IgD-negative memory B cell (primary cell): ENCODE data around the gene GSTO2. TPM values are rescaled to one million over a fixed set of nuclear protein-coding genes. Genes with fewer than 3 reads are reported as not detected.
A peak's percentile ranks its signal among the peaks of the same experiment; 100 is the strongest.

Source experiments
- H3K27ac Mint-ChIP-seq, 3 donors: one replicate each; pipeline ENCODE4 v1.8.0; 2020 to 2022; ENCODE audit warnings: mild to moderate bottlenecking in 3 of 3, mixed read lengths in 3 of 3, moderate library complexity in 1 of 3
- H3K27me3 Mint-ChIP-seq: one replicate; pipeline ENCODE4 v1.8.0; 2021; ENCODE audit warnings: mixed read lengths
- H3K36me3 Mint-ChIP-seq: one replicate; pipeline ENCODE4 v1.8.0; 2020; ENCODE audit warnings: mild to moderate bottlenecking, mixed read lengths
- H3K4me1 Mint-ChIP-seq, 3 donors: one replicate each; pipeline ENCODE4 v1.8.0; 2020 to 2022; ENCODE audit warnings: mixed read lengths in 3 of 3, mild to moderate bottlenecking in 1 of 3
- H3K4me3 Mint-ChIP-seq, 4 donors: one replicate each; pipeline ENCODE4 v1.8.0; 2020 to 2022; ENCODE audit warnings: mild to moderate bottlenecking in 4 of 4, mixed read lengths in 4 of 4, moderate library complexity in 3 of 4
- H3K9me3 Mint-ChIP-seq, 3 donors: one replicate each; pipeline ENCODE4 v1.8.0; 2020 to 2021; ENCODE audit warnings: mixed read lengths in 3 of 3, mild to moderate bottlenecking in 1 of 3
- polyA plus RNA-seq: library from polyadenylated mRNA; unstranded; fragments of 300-500 nt; fragmentation: Illumina TruSeq; gene quantifications from one replicate; pipeline ENCODE4 v1.2.3, GENCODE V29; 2021

The GSTO2 gene
- polyA plus RNA-seq, 1 donor from 2014 or later, result 0.90 TPM

GRCh38 chr10:104286939-104287338 lies 18.0 kb downstream of the GSTO2 start:
- H3K4me3 Mint-ChIP-seq, result no peak overlapping the region
- H3K4me1 Mint-ChIP-seq, result peaks cover 3 to 7% (median 5%) of the 10 kb centered on the region in 3 donors
- H3K36me3 Mint-ChIP-seq, result no peaks in the 10 kb centered on the region
- H3K9me3 Mint-ChIP-seq, result no peaks in the 10 kb centered on the region
- no peak overlapping the region for H3K27ac Mint-ChIP-seq
- peaks cover 18% of the 10 kb centered on the region for H3K27me3 Mint-ChIP-seq

- H3K4me3 Mint-ChIP-seq, result no peak overlapping the region
- no peaks in the 10 kb centered on the region for H3K36me3 Mint-ChIP-seq
- H3K4me1 Mint-ChIP-seq, result peaks cover 3 to 8% (median 7%) of the 10 kb centered on the region in 3 donors
- H3K27me3 Mint-ChIP-seq, result peaks cover 18% of the 10 kb centered on the region
- no peaks in the 10 kb centered on the region for H3K9me3 Mint-ChIP-seq
- H3K27ac Mint-ChIP-seq, result no peak overlapping the region
Observed at GRCh38 chr10:104288355-104288754, 19.4 kb downstream of the GSTO2 start.

GRCh38 chr10:104291439-104291951 lies 22.5 kb downstream of the GSTO2 start:
- no peaks in the 10 kb centered on the region for H3K9me3 Mint-ChIP-seq
- peaks cover 3 to 8% (median 7%) of the 10 kb centered on the region in 3 donors for H3K4me1 Mint-ChIP-seq
- peaks cover 14% of the 10 kb centered on the region for H3K27me3 Mint-ChIP-seq
- no peaks in the 10 kb centered on the region for H3K36me3 Mint-ChIP-seq
- H3K27ac Mint-ChIP-seq, result peak overlapping the region in 1 of 3 donors; percentile 32
- H3K4me3 Mint-ChIP-seq, result peak overlapping the region in 1 of 4 donors; percentile 63

GRCh38 chr10:104293011-104293410 lies 24.0 kb downstream of the GSTO2 start:
- H3K36me3 Mint-ChIP-seq, result peaks cover 1% of the 10 kb centered on the region
- H3K4me1 Mint-ChIP-seq, result peaks cover 3 to 8% (median 7%) of the 10 kb centered on the region in 3 donors
- H3K9me3 Mint-ChIP-seq, result no peaks in the 10 kb centered on the region
- peaks cover 12% of the 10 kb centered on the region for H3K27me3 Mint-ChIP-seq
- H3K27ac Mint-ChIP-seq, result no peak overlapping the region
- no peak overlapping the region for H3K4me3 Mint-ChIP-seq

GRCh38 chr10:104293781-104294321 lies 24.9 kb downstream of the GSTO2 start:
- H3K4me3 Mint-ChIP-seq, result no peak overlapping the region
- H3K9me3 Mint-ChIP-seq, result no peaks in the 10 kb centered on the region
- H3K36me3 Mint-ChIP-seq, result peaks cover 1% of the 10 kb centered on the region
- H3K27me3 Mint-ChIP-seq, result peaks cover 11% of the 10 kb centered on the region
- H3K27ac Mint-ChIP-seq, result no peak overlapping the region
- H3K4me1 Mint-ChIP-seq, result peaks cover 3 to 8% (median 7%) of the 10 kb centered on the region in 3 donors

GRCh38 chr10:104296687-104297436 lies 27.9 kb downstream of the GSTO2 start:
- peaks cover 18% of the 10 kb centered on the region for H3K27me3 Mint-ChIP-seq
- peaks cover 0 to 3% (median 0%) of the 10 kb centered on the region in 3 donors for H3K4me1 Mint-ChIP-seq
- peaks cover 3% of the 10 kb centered on the region for H3K36me3 Mint-ChIP-seq
- H3K27ac Mint-ChIP-seq, result no peak overlapping the region
- no peak overlapping the region for H3K4me3 Mint-ChIP-seq
- no peaks in the 10 kb centered on the region for H3K9me3 Mint-ChIP-seq

- Mint-ChIP-seq H3K36me3 (peaks cover 3% of the 10 kb centered on the region), H3K4me1 (no peaks in the 10 kb centered on the region), H3K4me3 (no peak overlapping the region), H3K27me3 (peaks cover 20% of the 10 kb centered on the region), H3K27ac (no peak overlapping the region), H3K9me3 (no peaks in the 10 kb centered on the region)
Observed at GRCh38 chr10:104297697-104298660, 29.0 kb downstream of the GSTO2 start.

GRCh38 chr10:104299031-104299904 lies 30.3 kb downstream of the GSTO2 start:
- Mint-ChIP-seq H3K9me3 (no peaks in the 10 kb centered on the region), H3K27ac (no peak overlapping the region), H3K4me3 (no peak overlapping the region), H3K4me1 (no peaks in the 10 kb centered on the region), H3K27me3 (peaks cover 20% of the 10 kb centered on the region), H3K36me3 (peaks cover 3% of the 10 kb centered on the region)

- H3K4me1 Mint-ChIP-seq, result no peaks in the 10 kb centered on the region
- peaks cover 3% of the 10 kb centered on the region for H3K36me3 Mint-ChIP-seq
- H3K27me3 Mint-ChIP-seq, result peaks cover 20% of the 10 kb centered on the region
- no peak overlapping the region for H3K27ac Mint-ChIP-seq
- H3K9me3 Mint-ChIP-seq, result no peaks in the 10 kb centered on the region
- no peak overlapping the region for H3K4me3 Mint-ChIP-seq
Observed at GRCh38 chr10:104300002-104300735, 31.2 kb downstream of the GSTO2 start.

GRCh38 chr10:104300736-104301292 lies 31.8 kb downstream of the GSTO2 start:
- Mint-ChIP-seq H3K4me3 (no peak overlapping the region), H3K36me3 (peaks cover 3% of the 10 kb centered on the region), H3K9me3 (no peaks in the 10 kb centered on the region), H3K27me3 (peaks cover 20% of the 10 kb centered on the region), H3K27ac (no peak overlapping the region), H3K4me1 (peaks cover 3 to 4% (median 3%) of the 10 kb centered on the region in 3 donors)

- Mint-ChIP-seq H3K36me3 (peaks cover 2% of the 10 kb centered on the region), H3K27ac (no peak overlapping the region), H3K9me3 (no peaks in the 10 kb centered on the region), H3K27me3 (peaks cover 20% of the 10 kb centered on the region), H3K4me3 (no peak overlapping the region), H3K4me1 (peaks cover 4 to 6% (median 5%) of the 10 kb centered on the region in 3 donors)
Observed at GRCh38 chr10:104301907-104302690, 33.1 kb downstream of the GSTO2 start.

- Mint-ChIP-seq H3K4me1 (peaks cover 12 to 16% (median 15%) of the 10 kb centered on the region in 3 donors), H3K27ac (no peak overlapping the region), H3K36me3 (peaks cover 1% of the 10 kb centered on the region), H3K27me3 (peaks cover 15% of the 10 kb centered on the region), H3K4me3 (peak overlapping the region in 1 of 4 donors; percentile 25), H3K9me3 (no peaks in the 10 kb centered on the region)
Observed at GRCh38 chr10:104303594-104304355, 34.8 kb downstream of the GSTO2 start.
